CD4-positive, alpha-beta memory T cell (primary cell): ENCODE data around the gene ZDHHC17. TPM values are rescaled to one million over a fixed set of nuclear protein-coding genes. Genes with fewer than 3 reads are reported as not detected.

ENCODE experiments used
- CTCF ChIA-PET: fragments of 350-600 bp; sonication (Branson Sonifier 250); formaldehyde crosslinking; loops from one replicate; lab custom pipeline; 2021; ENCODE audit warnings: inconsistent platforms; ENCODE audit not compliant: partially characterized antibody; lab: Charles Lee
- POLR2A ChIA-PET: fragments of 350-600 bp; sonication (Branson Sonifier 250); formaldehyde crosslinking; loops from one replicate; lab custom pipeline; 2021; ENCODE audit not compliant: partially characterized antibody; lab: Charles Lee
- DNase-seq, 5 donors: peaks; one replicate each; pipeline versions ENCODE4 v3.0.0 to v3.0.0-alpha.2; 2020 to 2022; ENCODE audit warnings: mixed read lengths in 1 of 5
- H3K27ac ChIP-seq: one replicate; pipeline ENCODE4 v1.7.0; 2013; ENCODE audit warnings: low read depth, low read length
- H3K27me3 ChIP-seq: 2 replicates; pipeline ENCODE4 v1.7.0; 2013; ENCODE audit warnings: mild to moderate bottlenecking, low read length, moderate library complexity; ENCODE audit not compliant: insufficient read depth
- H3K36me3 ChIP-seq: 2 replicates; pipeline ENCODE4 v1.7.0; 2013; ENCODE audit warnings: mild to moderate bottlenecking, low read length, moderate library complexity; ENCODE audit not compliant: insufficient read depth
- H3K4me1 ChIP-seq: 2 replicates; pipeline ENCODE4 v1.7.0; 2013; ENCODE audit warnings: mild to moderate bottlenecking, low read length, moderate library complexity; ENCODE audit not compliant: insufficient read depth
- H3K4me3 ChIP-seq, 2 donors: one replicate each; pipeline ENCODE4 v1.7.0; 2013; ENCODE audit warnings: low read length in 2 of 2, mild to moderate bottlenecking in 1 of 2
- H3K9me3 ChIP-seq, 2 donors: one replicate each; pipeline ENCODE4 v1.7.0; 2013; ENCODE audit warnings: low read length in 2 of 2, control low read depth in 1 of 2; ENCODE audit not compliant: control insufficient read depth in 1 of 2
- H3K27ac Mint-ChIP-seq, 7 donors: one replicate each; pipeline ENCODE4 v1.8.0; 2020 to 2021; ENCODE audit warnings: mixed read lengths in 7 of 7, mild to moderate bottlenecking in 6 of 7, inconsistent platforms in 3 of 7, moderate library complexity in 3 of 7
- H3K27me3 Mint-ChIP-seq, 2 donors: one replicate each; pipeline ENCODE4 v1.8.0; 2020 to 2021; ENCODE audit warnings: mixed read lengths in 2 of 2
- H3K36me3 Mint-ChIP-seq, 2 donors: one replicate each; pipeline ENCODE4 v1.8.0; 2020 to 2021; ENCODE audit warnings: mixed read lengths in 2 of 2, inconsistent platforms in 1 of 2, mild to moderate bottlenecking in 1 of 2
- H3K4me1 Mint-ChIP-seq, 4 donors: one replicate each; pipeline ENCODE4 v1.8.0; 2020 to 2021; ENCODE audit warnings: mixed read lengths in 4 of 4, mild to moderate bottlenecking in 1 of 4
- H3K4me3 Mint-ChIP-seq, 8 donors: one replicate each; pipeline ENCODE4 v1.8.0; 2020 to 2021; ENCODE audit warnings: mixed read lengths in 8 of 8, mild to moderate bottlenecking in 7 of 8, moderate library complexity in 6 of 8, inconsistent platforms in 3 of 8
- H3K9me3 Mint-ChIP-seq, 8 donors: one replicate each; pipeline ENCODE4 v1.8.0; 2020 to 2021; ENCODE audit warnings: mixed read lengths in 8 of 8, mild to moderate bottlenecking in 5 of 8, inconsistent platforms in 3 of 8, moderate library complexity in 1 of 8
- intact Hi-C: fragments of 100-400 bp; cut with micrococcal nuclease; formaldehyde crosslinking; loops from one replicate; pipeline ENCODE4 v1.15.1; 2023
- polyA plus RNA-seq, 2 donors: library from polyadenylated mRNA; unstranded; fragments of 300-500 nt; fragmentation: Illumina TruSeq; gene quantifications; one replicate each; pipeline ENCODE4 v1.2.3, GENCODE V29; 2021
- total RNA-seq, 2 experiments: library from RNA; stranded (reverse); gene quantifications; one replicate each; pipeline ENCODE4 v1.2.3, GENCODE V29; 2021

Gene ZDHHC17
- total and polyA plus RNA-seq, 4 experiments from 2014 or later = 9.4 to 52.9 (median 32.6) TPM

DNA sequence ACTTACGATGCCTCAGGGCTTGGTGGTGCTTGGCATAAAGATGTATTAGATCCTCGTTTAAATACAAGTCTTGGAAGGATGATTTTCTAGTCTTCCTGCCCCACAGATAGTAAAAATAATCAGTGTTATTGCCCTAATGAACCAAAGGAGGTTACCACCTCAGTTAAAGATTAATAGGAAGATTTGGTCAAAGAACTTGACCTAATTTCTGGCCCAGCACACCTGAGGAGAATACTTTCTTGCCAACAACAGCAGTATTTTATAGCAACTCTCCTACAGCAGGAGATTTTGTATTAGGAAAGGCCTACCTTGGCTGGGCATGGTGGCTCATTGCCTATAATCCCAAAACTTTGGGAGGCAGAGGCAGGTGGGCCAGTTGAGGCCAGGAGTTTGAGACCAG lies 83.3 kb downstream of the ZDHHC17 start:
- Histone ChIP-seq H3K9me3 (no peaks in the 10 kb centered on the region), H3K27ac (no peak overlapping the region), H3K4me3 (no peak overlapping the region), H3K27me3 (no peaks in the 10 kb centered on the region), H3K4me1 (no peaks in the 10 kb centered on the region), H3K36me3 (peaks cover 14% of the 10 kb centered on the region)
- H3K9me3 Mint-ChIP-seq = no peaks in the 10 kb centered on the region
- intact Hi-C loops = no loop called here
- no peaks in the 10 kb centered on the region for H3K27me3 Mint-ChIP-seq
- H3K36me3 Mint-ChIP-seq = peaks cover 61 to 66% of the 10 kb centered on the region in 2 donors
- H3K4me3 Mint-ChIP-seq = no peak overlapping the region
- ChIA-PET CTCF (no interaction called here), POLR2A (no interaction called here)
- H3K27ac Mint-ChIP-seq = no peak overlapping the region
- H3K4me1 Mint-ChIP-seq = no peaks in the 10 kb centered on the region
- no peak for DNase-seq

DNA sequence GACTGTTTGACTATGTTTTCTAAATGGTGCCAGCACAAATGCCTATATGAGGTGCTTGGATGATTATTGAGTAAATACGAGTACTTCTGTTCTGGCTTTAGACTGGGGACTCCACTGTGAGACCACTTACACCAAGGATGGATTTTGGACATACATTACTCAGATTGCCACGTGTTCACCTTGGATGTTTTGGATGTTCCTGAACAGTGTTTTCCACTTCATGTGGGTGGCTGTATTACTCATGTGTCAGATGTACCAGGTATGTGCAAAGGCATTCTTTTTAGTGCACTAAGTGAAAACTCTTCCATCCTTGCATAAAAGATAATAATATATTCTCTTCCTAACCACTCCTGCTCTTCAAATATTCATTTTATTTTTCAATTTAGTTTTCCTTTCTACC lies 84.2 kb downstream of the ZDHHC17 start:
- Histone ChIP-seq H3K9me3 (no peaks in the 10 kb centered on the region), H3K36me3 (peaks cover 14% of the 10 kb centered on the region), H3K4me3 (no peak overlapping the region), H3K27me3 (no peaks in the 10 kb centered on the region), H3K4me1 (no peaks in the 10 kb centered on the region), H3K27ac (no peak overlapping the region)
- H3K27me3 Mint-ChIP-seq = no peaks in the 10 kb centered on the region
- ChIA-PET CTCF (no interaction called here), POLR2A (no interaction called here)
- intact Hi-C loops = no loop called here
- peak overlapping the region in 1 of 7 donors; percentile 29 for H3K27ac Mint-ChIP-seq
- H3K36me3 Mint-ChIP-seq = peaks cover 63 to 64% of the 10 kb centered on the region in 2 donors
- H3K9me3 Mint-ChIP-seq = no peaks in the 10 kb centered on the region
- H3K4me1 Mint-ChIP-seq = no peaks in the 10 kb centered on the region
- DNase-seq = no peak
- H3K4me3 Mint-ChIP-seq = no peak overlapping the region

DNA sequence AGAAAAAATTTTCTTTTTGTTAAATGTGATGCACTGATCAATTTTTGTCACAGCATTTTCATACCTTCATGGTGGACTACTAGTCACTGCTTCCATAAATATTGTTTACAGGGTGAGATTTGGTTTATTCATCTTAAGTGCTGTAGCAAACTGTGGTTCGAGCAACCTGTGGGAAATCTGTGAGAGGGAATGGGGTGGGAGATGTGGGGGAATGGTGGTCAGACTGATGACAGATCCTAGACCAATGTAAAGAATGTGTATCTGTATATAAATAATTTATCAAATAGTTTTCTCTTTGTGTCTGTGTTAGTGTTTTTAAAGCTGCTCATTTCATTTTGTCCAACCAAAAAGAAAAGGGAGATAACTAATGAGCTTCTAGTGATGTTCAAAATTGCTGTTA lies 88.2 kb downstream of the ZDHHC17 start:
- POLR2A ChIA-PET = no interaction called here
- intact Hi-C loops = no loop called here
- Histone ChIP-seq H3K36me3 (peaks cover 14% of the 10 kb centered on the region), H3K9me3 (no peaks in the 10 kb centered on the region), H3K4me3 (no peak overlapping the region), H3K27me3 (no peaks in the 10 kb centered on the region), H3K27ac (no peak overlapping the region), H3K4me1 (no peaks in the 10 kb centered on the region)
- Mint-ChIP-seq H3K4me1 (no peaks in the 10 kb centered on the region), H3K36me3 (peaks cover 59 to 70% of the 10 kb centered on the region in 2 donors), H3K9me3 (peaks cover 0 to 5% (median 3%) of the 10 kb centered on the region in 8 donors), H3K27me3 (no peaks in the 10 kb centered on the region), H3K27ac (no peak overlapping the region), H3K4me3 (no peak overlapping the region)
- no peak for DNase-seq
- CTCF ChIA-PET = no interaction called here

DNA sequence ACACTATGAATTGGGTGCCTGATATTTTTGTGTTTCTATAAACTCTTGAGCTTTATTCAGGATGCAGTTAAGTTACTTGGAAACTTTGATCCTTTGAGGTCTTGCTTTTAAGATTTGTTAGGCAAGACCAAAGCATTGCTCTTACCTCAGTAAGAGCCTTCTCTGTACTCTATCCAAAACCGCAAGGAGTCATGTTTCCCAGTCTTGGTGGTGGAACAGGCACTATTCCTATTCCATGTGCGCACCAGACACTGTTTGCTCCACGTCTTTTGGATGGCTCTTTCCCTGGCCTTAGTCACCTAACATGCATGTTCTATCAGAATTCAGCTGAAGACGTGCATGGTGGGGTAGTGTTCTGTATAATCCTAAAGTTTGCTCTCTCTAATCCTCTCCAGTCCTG lies 91.4 kb downstream of the ZDHHC17 start:
- no peak for DNase-seq
- H3K36me3 ChIP-seq = peaks cover 6% of the 10 kb centered on the region
- no peak overlapping the region for H3K27ac Mint-ChIP-seq
- H3K27me3 Mint-ChIP-seq = no peaks in the 10 kb centered on the region
- ChIA-PET POLR2A (no interaction called here), CTCF (no interaction called here)
- no peaks in the 10 kb centered on the region for H3K9me3 ChIP-seq
- intact Hi-C loops = no loop called here
- peaks cover 40 to 55% of the 10 kb centered on the region in 2 donors for H3K36me3 Mint-ChIP-seq
- H3K27me3 ChIP-seq = no peaks in the 10 kb centered on the region
- peaks cover 0 to 5% (median 3%) of the 10 kb centered on the region in 8 donors for H3K9me3 Mint-ChIP-seq
- H3K4me1 Mint-ChIP-seq = no peaks in the 10 kb centered on the region
- H3K4me3 ChIP-seq = no peak overlapping the region
- no peak overlapping the region for H3K4me3 Mint-ChIP-seq
- H3K4me1 ChIP-seq = no peaks in the 10 kb centered on the region
- no peak overlapping the region for H3K27ac ChIP-seq

DNA sequence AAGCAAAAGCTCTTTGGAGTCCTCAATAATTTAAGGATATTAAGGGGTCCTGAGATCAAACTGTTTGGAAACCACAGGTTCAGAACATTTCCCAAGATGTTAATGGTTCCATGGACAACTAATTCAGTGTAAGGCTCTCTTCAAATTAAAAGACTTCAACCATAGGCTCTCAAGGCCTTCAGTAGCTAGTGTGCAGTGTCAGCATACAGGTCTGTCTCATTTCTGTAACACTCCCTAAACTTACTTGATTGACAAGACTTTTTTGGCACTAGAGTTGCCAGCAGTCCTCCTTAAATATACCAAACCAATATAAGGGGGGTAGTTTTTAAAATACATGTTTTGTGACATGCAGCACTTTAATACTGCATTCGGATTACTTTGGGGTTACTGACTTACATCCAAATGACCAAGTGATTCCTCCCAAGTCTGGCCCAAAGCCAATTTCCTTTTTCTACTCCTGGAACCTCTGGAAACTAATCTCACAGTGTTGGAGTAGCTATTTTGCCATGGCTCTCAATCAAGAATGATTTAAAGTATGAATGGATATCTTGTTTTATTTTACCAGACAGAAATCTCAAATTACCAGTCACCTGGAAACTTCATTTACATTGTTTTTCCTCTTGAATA lies 92.2 kb downstream of the ZDHHC17 start:
- no peak overlapping the region for H3K4me3 ChIP-seq
- intact Hi-C loops = no loop called here
- H3K4me3 Mint-ChIP-seq = no peak overlapping the region

DNA sequence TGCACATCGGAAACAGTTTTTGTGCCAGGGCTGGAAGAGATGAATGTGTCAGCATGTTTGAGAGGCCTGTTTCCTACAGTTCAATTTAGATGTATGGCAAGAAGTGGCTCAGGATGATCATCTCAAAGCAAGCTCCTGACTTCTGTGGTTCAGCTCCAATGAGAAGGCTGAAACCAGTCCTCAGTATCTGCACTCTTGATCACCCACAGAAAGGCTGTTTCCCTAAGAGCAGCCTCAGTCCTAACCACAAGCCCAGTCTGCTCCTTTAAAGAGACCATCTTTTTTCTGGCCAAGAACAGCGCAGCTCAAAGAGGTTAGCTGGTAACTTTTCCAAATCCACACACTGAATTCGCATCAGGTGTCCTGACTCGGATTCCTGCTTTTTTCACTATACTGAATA lies 95.7 kb downstream of the ZDHHC17 start:
- DNase-seq = no peak
- H3K9me3 Mint-ChIP-seq = peaks cover 0 to 5% (median 3%) of the 10 kb centered on the region in 8 donors
- no peak overlapping the region for H3K27ac ChIP-seq
- H3K4me1 ChIP-seq = no peaks in the 10 kb centered on the region
- H3K4me1 Mint-ChIP-seq = no peaks in the 10 kb centered on the region
- H3K9me3 ChIP-seq = no peaks in the 10 kb centered on the region
- H3K27me3 Mint-ChIP-seq = no peaks in the 10 kb centered on the region
- intact Hi-C loops = no loop called here
- POLR2A ChIA-PET = no interaction called here
- no peaks in the 10 kb centered on the region for H3K27me3 ChIP-seq
- H3K4me3 Mint-ChIP-seq = no peak overlapping the region
- CTCF ChIA-PET = no interaction called here
- peaks cover 16 to 21% of the 10 kb centered on the region in 2 donors for H3K36me3 Mint-ChIP-seq
- H3K4me3 ChIP-seq = no peak overlapping the region
- H3K27ac Mint-ChIP-seq = peak overlapping the region in 1 of 7 donors; percentile 48
- H3K36me3 ChIP-seq = no peaks in the 10 kb centered on the region

More for the DNA sequence above, 92.2 kb downstream of the ZDHHC17 start:
- H3K36me3 Mint-ChIP-seq = peaks cover 35 to 49% of the 10 kb centered on the region in 2 donors
- peaks cover 0 to 5% (median 3%) of the 10 kb centered on the region in 8 donors for H3K9me3 Mint-ChIP-seq
- H3K4me1 Mint-ChIP-seq = no peaks in the 10 kb centered on the region
- H3K27ac Mint-ChIP-seq = no peak overlapping the region
- no peaks in the 10 kb centered on the region for H3K27me3 Mint-ChIP-seq
- POLR2A ChIA-PET = no interaction called here
- no peak for DNase-seq
- CTCF ChIA-PET = no interaction called here
- H3K27ac ChIP-seq = no peak overlapping the region
- H3K36me3 ChIP-seq = no peaks in the 10 kb centered on the region
- no peaks in the 10 kb centered on the region for H3K27me3 ChIP-seq
- H3K9me3 ChIP-seq = no peaks in the 10 kb centered on the region
- no peaks in the 10 kb centered on the region for H3K4me1 ChIP-seq

DNA sequence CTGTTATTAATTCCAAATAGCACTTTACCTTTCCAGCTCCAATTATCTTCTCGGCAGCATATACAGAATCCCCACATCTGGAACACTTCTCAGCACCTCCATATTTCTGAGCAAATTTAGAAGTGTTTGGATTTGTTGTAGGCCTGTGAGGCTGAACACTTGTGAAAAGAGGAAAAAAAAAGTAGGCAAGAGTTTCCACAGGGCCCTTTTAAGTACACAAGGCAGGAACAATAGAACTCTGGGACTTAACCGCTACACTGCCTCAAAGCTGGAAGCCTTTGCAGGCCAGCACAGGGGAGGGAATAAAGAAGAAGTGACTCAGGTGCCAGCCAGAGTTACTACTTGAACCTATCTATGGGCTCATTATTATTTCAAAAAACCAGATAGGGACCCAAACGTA lies 96.3 kb downstream of the ZDHHC17 start:
- no peak overlapping the region for H3K4me3 Mint-ChIP-seq
- peaks cover 0 to 4% (median 2%) of the 10 kb centered on the region in 8 donors for H3K9me3 Mint-ChIP-seq
- no peaks in the 10 kb centered on the region for H3K4me1 Mint-ChIP-seq
- ChIA-PET POLR2A (no interaction called here), CTCF (no interaction called here)
- no peak overlapping the region for H3K4me3 ChIP-seq
- H3K27me3 ChIP-seq = no peaks in the 10 kb centered on the region
- no peaks in the 10 kb centered on the region for H3K36me3 ChIP-seq
- H3K27ac Mint-ChIP-seq = no peak overlapping the region
- DNase-seq = no peak
- H3K36me3 Mint-ChIP-seq = peaks cover 12 to 15% of the 10 kb centered on the region in 2 donors
- H3K27me3 Mint-ChIP-seq = no peaks in the 10 kb centered on the region
- no peaks in the 10 kb centered on the region for H3K4me1 ChIP-seq
- no peak overlapping the region for H3K27ac ChIP-seq
- no peaks in the 10 kb centered on the region for H3K9me3 ChIP-seq
- intact Hi-C loops = no loop called here
